RWPE2 (cell line): ENCODE results near the gene HEMK1.

Experiments used
- ATAC-seq: fragments of 200-7000 bp; cut with Tn5 transposase; 3 replicates; pipeline ENCODE4 v1.9.1; 2021; ENCODE audit warnings: low read depth
- DNase-seq: peaks from one replicate; pipeline ENCODE4 v3.0.0-alpha.2; 2020; ENCODE audit warnings: low spot score
- H3K27ac ChIP-seq: fragments of 450-650 bp; 2 replicates; pipeline ENCODE4 v1.5.1; 2017; ENCODE audit warnings: mild to moderate bottlenecking; ENCODE audit not compliant: poor library complexity, severe bottlenecking
- H3K27me3 ChIP-seq: fragments of 250-450 bp; sonication (Bioruptor Pico); 2 replicates; pipeline ENCODE4 v1.5.1; 2021; ENCODE audit warnings: mild to moderate bottlenecking, moderate library complexity; ENCODE audit not compliant: insufficient read depth, poor library complexity, severe bottlenecking
- H3K36me3 ChIP-seq: fragments of 250-450 bp; sonication (Bioruptor Pico); 2 replicates; pipeline ENCODE4 v1.5.1; 2020; ENCODE audit warnings: low read depth, mild to moderate bottlenecking, moderate library complexity
- H3K4me1 ChIP-seq: fragments of 250-450 bp; sonication (Bioruptor Pico); 2 replicates; pipeline ENCODE4 v1.5.1; 2021; ENCODE audit warnings: mild to moderate bottlenecking, moderate library complexity; ENCODE audit not compliant: insufficient read depth, poor library complexity, severe bottlenecking
- H3K4me3 ChIP-seq: fragments of 250-450 bp; sonication (Bioruptor Pico); 2 replicates; pipeline ENCODE4 v1.5.1; 2021; ENCODE audit warnings: mild to moderate bottlenecking, moderate library complexity; ENCODE audit not compliant: severe bottlenecking
- H3K9me3 ChIP-seq: fragments of 250-450 bp; sonication (Bioruptor Pico); 2 replicates; pipeline ENCODE4 v1.5.1; 2021; ENCODE audit warnings: mild to moderate bottlenecking, moderate library complexity; ENCODE audit not compliant: severe bottlenecking
- TF ChIP-seq, protein P1 (sequence below): fragments of 450-650 bp; IDR thresholded peaks from one replicate; pipeline ENCODE4 v1.5.1; 2017; ENCODE audit warnings: mild to moderate bottlenecking, moderate library complexity; ENCODE audit not compliant: poor library complexity, severe bottlenecking

HEMK1 gene

DNA sequence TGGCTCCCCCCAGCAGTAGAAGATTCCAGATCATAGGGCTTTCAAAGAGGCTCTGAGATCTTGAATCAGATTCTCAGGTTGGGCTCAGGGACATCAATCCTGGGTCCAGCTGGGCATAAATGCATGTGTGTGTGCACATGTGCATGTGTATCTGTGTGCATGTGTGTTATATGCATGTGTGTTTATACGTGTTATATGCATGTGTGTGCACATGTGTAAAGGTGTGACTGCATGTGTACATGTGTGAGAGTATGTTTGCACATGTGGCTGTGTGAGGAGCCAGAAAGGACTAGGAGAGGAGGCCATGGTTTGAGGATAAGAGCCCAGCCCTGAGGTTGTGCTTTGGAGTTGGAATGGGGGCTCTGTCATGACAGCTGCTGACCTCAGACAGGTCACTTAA, 45.9 kb downstream of the HEMK1 start:
- no peak for ATAC-seq

DNA sequence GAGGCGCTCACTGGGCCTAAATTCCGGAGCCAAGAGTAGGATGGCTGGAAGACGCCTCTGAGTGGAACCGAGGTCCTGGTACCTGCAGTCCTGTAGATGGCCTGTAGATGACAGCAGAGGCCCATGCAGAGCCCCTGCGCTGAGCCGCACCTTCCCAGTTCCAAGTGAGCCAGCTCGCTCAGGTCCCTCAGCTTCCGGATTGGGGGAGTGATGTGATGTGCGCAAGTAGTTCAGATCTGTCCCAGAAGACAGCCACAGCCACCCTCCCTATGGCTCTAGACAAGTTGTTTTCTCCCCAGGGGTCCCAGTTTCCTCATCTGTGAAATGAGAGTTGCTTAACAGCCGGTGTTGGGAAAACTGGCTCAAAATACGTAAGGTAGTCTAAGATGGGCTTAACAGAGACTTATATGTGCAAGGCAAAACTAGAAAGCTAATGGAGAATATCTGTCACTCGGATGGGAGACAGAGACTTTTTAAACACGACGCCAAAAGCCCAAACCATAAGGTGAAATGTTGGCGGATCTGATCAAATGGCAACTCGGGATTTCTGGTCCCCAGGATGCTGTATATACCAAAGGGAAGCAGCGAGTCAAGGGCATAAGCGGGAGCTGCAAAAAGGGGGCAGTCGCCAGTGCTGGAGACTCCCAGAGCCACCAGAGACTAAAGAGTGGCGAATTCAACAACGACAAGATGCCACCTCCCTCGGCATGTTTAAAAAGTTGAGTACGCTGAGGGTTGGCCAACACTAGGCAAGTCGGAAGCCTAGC, 46.9 kb downstream of the HEMK1 start:
- H3K9me3 ChIP-seq: no peaks in the 10 kb centered on the region
- H3K27ac ChIP-seq: peak overlapping the region; percentile 68
- TF ChIP-seq, protein P1, sequence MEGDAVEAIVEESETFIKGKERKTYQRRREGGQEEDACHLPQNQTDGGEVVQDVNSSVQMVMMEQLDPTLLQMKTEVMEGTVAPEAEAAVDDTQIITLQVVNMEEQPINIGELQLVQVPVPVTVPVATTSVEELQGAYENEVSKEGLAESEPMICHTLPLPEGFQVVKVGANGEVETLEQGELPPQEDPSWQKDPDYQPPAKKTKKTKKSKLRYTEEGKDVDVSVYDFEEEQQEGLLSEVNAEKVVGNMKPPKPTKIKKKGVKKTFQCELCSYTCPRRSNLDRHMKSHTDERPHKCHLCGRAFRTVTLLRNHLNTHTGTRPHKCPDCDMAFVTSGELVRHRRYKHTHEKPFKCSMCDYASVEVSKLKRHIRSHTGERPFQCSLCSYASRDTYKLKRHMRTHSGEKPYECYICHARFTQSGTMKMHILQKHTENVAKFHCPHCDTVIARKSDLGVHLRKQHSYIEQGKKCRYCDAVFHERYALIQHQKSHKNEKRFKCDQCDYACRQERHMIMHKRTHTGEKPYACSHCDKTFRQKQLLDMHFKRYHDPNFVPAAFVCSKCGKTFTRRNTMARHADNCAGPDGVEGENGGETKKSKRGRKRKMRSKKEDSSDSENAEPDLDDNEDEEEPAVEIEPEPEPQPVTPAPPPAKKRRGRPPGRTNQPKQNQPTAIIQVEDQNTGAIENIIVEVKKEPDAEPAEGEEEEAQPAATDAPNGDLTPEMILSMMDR: peak; percentile 99
- ATAC-seq (peak; percentile 24), DNase-seq (no peak)
- H3K27me3 ChIP-seq: no peaks in the 10 kb centered on the region
- peaks cover 9% of the 10 kb centered on the region for H3K36me3 ChIP-seq
- H3K4me3 ChIP-seq: peak overlapping the region; percentile 69
- H3K4me1 ChIP-seq: peaks cover 6% of the 10 kb centered on the region

More for the DNA sequence above, 45.9 kb downstream of the HEMK1 start:
- H3K27me3 ChIP-seq: no peaks in the 10 kb centered on the region
- no peak overlapping the region for H3K4me3 ChIP-seq
- no peak overlapping the region for H3K27ac ChIP-seq
- peaks cover 6% of the 10 kb centered on the region for H3K36me3 ChIP-seq
- H3K9me3 ChIP-seq: no peaks in the 10 kb centered on the region
- TF ChIP-seq, protein P1: no peak
- no peak for DNase-seq
- H3K4me1 ChIP-seq: peaks cover 13% of the 10 kb centered on the region

DNA sequence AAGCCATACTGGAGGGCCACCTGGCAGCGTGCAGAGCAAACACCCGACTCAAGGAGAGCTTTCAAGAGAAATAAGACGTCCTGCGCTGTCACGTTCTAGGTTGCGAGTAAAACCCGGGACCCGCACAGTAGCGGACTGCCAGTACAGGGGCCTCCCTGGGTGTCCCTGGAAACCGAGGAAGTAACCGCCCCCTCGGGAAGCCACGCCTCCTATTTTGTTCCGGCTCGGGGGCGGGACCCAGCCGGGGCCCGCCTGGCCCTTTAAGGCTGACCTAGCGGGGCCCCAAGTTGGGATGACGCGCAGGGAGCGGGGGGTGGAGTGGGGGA, 47.4 kb downstream of the HEMK1 start:
- H3K27me3 ChIP-seq: no peaks in the 10 kb centered on the region
- peak overlapping the region; percentile 68 for H3K27ac ChIP-seq
- ATAC-seq: peak; percentile 56
- peak; percentile 86 for DNase-seq
- peak overlapping the region; percentile 69 for H3K4me3 ChIP-seq
- H3K36me3 ChIP-seq: peaks cover 9% of the 10 kb centered on the region
- peaks cover 6% of the 10 kb centered on the region for H3K4me1 ChIP-seq
- TF ChIP-seq, protein P1: no peak
- no peaks in the 10 kb centered on the region for H3K9me3 ChIP-seq

DNA sequence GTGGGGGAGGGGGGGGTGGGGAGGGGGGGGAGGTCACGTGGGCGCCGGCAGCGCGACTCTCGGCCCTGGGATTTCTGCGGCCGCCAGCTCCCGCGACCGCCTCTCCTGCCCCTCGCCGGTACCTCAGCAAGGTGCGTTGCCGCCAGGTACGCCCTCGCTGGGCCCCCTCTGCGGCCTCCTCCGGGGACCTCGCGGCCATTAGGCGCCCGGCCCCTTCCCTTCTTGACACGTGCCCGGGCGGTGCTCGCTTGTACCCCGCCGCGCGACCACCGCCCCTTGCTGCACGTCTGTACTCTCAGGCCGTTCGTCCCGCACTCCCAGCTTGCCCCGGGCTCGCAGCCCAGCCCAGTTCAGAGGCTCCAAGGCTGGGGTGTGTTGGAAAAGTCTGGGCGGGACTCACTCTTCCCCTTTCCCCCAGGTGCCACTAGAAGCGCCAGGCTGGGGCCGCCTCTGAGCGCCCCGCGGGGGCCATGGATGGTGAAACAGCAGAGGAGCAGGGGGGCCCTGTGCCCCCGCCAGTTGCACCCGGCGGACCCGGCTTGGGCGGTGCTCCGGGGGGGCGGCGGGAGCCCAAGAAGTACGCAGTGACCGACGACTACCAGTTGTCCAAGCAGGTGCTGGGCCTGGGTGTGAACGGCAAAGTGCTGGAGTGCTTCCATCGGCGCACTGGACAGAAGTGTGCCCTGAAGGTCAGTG, 47.9 kb downstream of the HEMK1 start, which contains the start of gene MAPKAPK3:
MAPKAPK3 (plus strand) TSS at position 56 of the 696 bp plus-strand sequence; CDS start at position 471, 415 bp downstream.
- TF ChIP-seq, protein P1: no peak
- H3K27me3 ChIP-seq: no peaks in the 10 kb centered on the region
- H3K4me3 ChIP-seq: peak within 1 kb of the TSS; percentile 69
- ATAC-seq (peak; percentile 23), DNase-seq (no peak)
- H3K4me1 ChIP-seq: peaks cover 5% of the 10 kb centered on the region
- H3K36me3 ChIP-seq: peaks cover 13% of the 10 kb centered on the region
- H3K9me3 ChIP-seq: no peaks in the 10 kb centered on the region
- H3K27ac ChIP-seq: peak within 1 kb of the TSS; percentile 68
